GM23338 (cell line): ENCODE data around the gene EZH2. TPM values are rescaled to one million over a fixed set of nuclear protein-coding genes. Genes with fewer than 3 reads are reported as not detected.

Experiments
- ATAC-seq: fragments of 200-7000 bp; cut with Tn5 transposase; 3 replicates; pipeline ENCODE4 v1.9.1; 2020
- DNase-seq: peaks from one replicate; pipeline ENCODE4 v3.0.0-alpha.2; 2015; ENCODE audit warnings: low spot score
- H2AFZ ChIP-seq: fragments of 200-600 bp; sonication (generic); 2 replicates; pipeline ENCODE4 v1.8.0; 2016; ENCODE audit warnings: antibody characterized with exemption, mild to moderate bottlenecking, moderate library complexity
- H3F3A ChIP-seq: fragments of 200-600 bp; sonication (generic); replicated peaks from 2 replicates; pipeline ENCODE4 v1.8.0; 2017; ENCODE audit warnings: antibody characterized with exemption, mixed run types, low read depth
- H3K27ac ChIP-seq: fragments of 200-600 bp; sonication (generic); 2 replicates; pipeline ENCODE4 v1.6.1; 2016; ENCODE audit warnings: low read depth
- H3K27me3 ChIP-seq: fragments of 200-600 bp; sonication (generic); 2 replicates; pipeline ENCODE4 v1.8.0; 2016; ENCODE audit warnings: mild to moderate bottlenecking, mixed run types, moderate library complexity; ENCODE audit not compliant: insufficient read depth
- H3K36me3 ChIP-seq: fragments of 200-600 bp; sonication (generic); 2 replicates; pipeline ENCODE4 v1.8.0; 2016; ENCODE audit warnings: mild to moderate bottlenecking; ENCODE audit not compliant: insufficient read depth
- H3K4me1 ChIP-seq: fragments of 200-600 bp; sonication (generic); 2 replicates; pipeline ENCODE4 v1.8.0; 2016; ENCODE audit warnings: mild to moderate bottlenecking, moderate library complexity; ENCODE audit not compliant: insufficient read depth
- H3K4me2 ChIP-seq: fragments of 200-600 bp; sonication (generic); 2 replicates; pipeline ENCODE4 v1.7.1; 2017; ENCODE audit warnings: mixed run types
- H3K4me3 ChIP-seq: fragments of 200-600 bp; sonication (generic); 2 replicates; pipeline ENCODE4 v1.6.1; 2016; ENCODE audit warnings: mixed run types
- H3K79me2 ChIP-seq: fragments of 200-600 bp; sonication (generic); replicated peaks from 2 replicates; pipeline ENCODE4 v1.8.0; 2017; ENCODE audit warnings: mild to moderate bottlenecking; ENCODE audit not compliant: insufficient read depth
- H3K9me2 ChIP-seq: fragments of 200-600 bp; sonication (generic); 2 replicates; pipeline ENCODE4 v1.8.0; 2017; ENCODE audit not compliant: insufficient read depth
- H4K20me1 ChIP-seq: fragments of 200-600 bp; sonication (generic); replicated peaks from 2 replicates; pipeline ENCODE4 v1.8.0; 2017; ENCODE audit warnings: mild to moderate bottlenecking; ENCODE audit not compliant: insufficient read depth
- H3K27ac Mint-ChIP-seq: 2 replicates; pipeline ENCODE4 v1.8.0; 2020; ENCODE audit warnings: inconsistent platforms, mild to moderate bottlenecking, moderate library complexity, mixed read lengths
- H3K27me3 Mint-ChIP-seq: 3 replicates; pipeline ENCODE4 v1.8.0; 2022; ENCODE audit warnings: low read depth, mild to moderate bottlenecking, moderate library complexity, mixed read lengths, inconsistent platforms; ENCODE audit not compliant: insufficient read depth, poor library complexity
- H3K36me3 Mint-ChIP-seq: 3 replicates; pipeline ENCODE4 v1.8.0; 2021; ENCODE audit warnings: low read depth, mild to moderate bottlenecking, inconsistent platforms, moderate library complexity, mixed read lengths
- H3K4me1 Mint-ChIP-seq: 3 replicates; pipeline ENCODE4 v1.8.0; 2020; ENCODE audit warnings: mild to moderate bottlenecking, inconsistent platforms, mixed read lengths
- H3K4me3 Mint-ChIP-seq: 3 replicates; pipeline ENCODE4 v1.8.0; 2021; ENCODE audit warnings: moderate library complexity, mild to moderate bottlenecking, inconsistent platforms, mixed read lengths
- H3K9me3 Mint-ChIP-seq: 3 replicates; pipeline ENCODE4 v1.8.0; 2020; ENCODE audit warnings: moderate library complexity, mild to moderate bottlenecking, inconsistent platforms, mixed read lengths
- CREB1 ChIP-seq: fragments of 250-450 bp; sonication (Bioruptor Pico); IDR thresholded peaks from 2 replicates; pipeline ENCODE4 v1.5.0; 2020; ENCODE audit warnings: low read depth, mild to moderate bottlenecking, moderate library complexity
- EZH2 ChIP-seq: fragments of 200-600 bp; sonication (generic); IDR thresholded peaks from one replicate; pipeline ENCODE4 v1.8.0; 2017; ENCODE audit warnings: antibody characterized with exemption, mild to moderate bottlenecking, low read depth; ENCODE audit not compliant: unreplicated experiment
- EZH2phosphoT487 ChIP-seq: fragments of 200-600 bp; sonication (generic); IDR thresholded peaks from one replicate; pipeline ENCODE4 v1.8.1; 2018; ENCODE audit warnings: antibody characterized with exemption; ENCODE audit not compliant: unreplicated experiment
- JUNB ChIP-seq: IDR thresholded peaks from one replicate; pipeline ENCODE4 v1.6.1; 2016; ENCODE audit warnings: antibody characterized with exemption; ENCODE audit not compliant: unreplicated experiment
- NANOG ChIP-seq: IDR thresholded peaks from 2 replicates; pipeline ENCODE4 v1.6.1; 2016; ENCODE audit warnings: antibody characterized with exemption, borderline replicate concordance
- POLR2AphosphoS5 ChIP-seq: IDR thresholded peaks from 2 replicates; pipeline ENCODE4 v1.6.1; 2016; ENCODE audit warnings: antibody characterized with exemption, low read depth
- STAT1 ChIP-seq: IDR thresholded peaks from one replicate; pipeline ENCODE4 v1.6.1; 2016; ENCODE audit warnings: antibody characterized with exemption; ENCODE audit not compliant: unreplicated experiment
- ZNF114 ChIP-seq: fragments of 250-450 bp; sonication (Bioruptor Pico); IDR thresholded peaks from 2 replicates; pipeline ENCODE4 v1.5.0; 2020; ENCODE audit warnings: mild to moderate bottlenecking, moderate library complexity
- ZNF331 ChIP-seq: fragments of 250-450 bp; sonication (Bioruptor Pico); IDR thresholded peaks from 2 replicates; pipeline ENCODE4 v1.5.0; 2020; ENCODE audit warnings: low read depth, mild to moderate bottlenecking, moderate library complexity
- polyA plus RNA-seq: library from polyadenylated mRNA; unstranded; fragments of >200 nt; fragmentation: Nextera tagmentation; extraction: Ambion mirVana; gene quantifications from 2 replicates; pipeline ENCODE4 v1.2.1, GENCODE V29; 2016
- total RNA-seq: library from RNA; depleted of rRNA; stranded (reverse); fragments of >200 nt; shearing (Covaris generic); gene quantifications from 2 replicates; pipeline ENCODE4 v1.2.3, GENCODE V29; 2014
- TF ChIP-seq, protein P1 (sequence below): IDR thresholded peaks from one replicate; pipeline ENCODE4 v1.6.1; 2018; ENCODE audit warnings: antibody characterized with exemption; ENCODE audit not compliant: unreplicated experiment
- TF ChIP-seq, protein P2 (sequence below): IDR thresholded peaks from 2 replicates; pipeline ENCODE4 v1.6.1; 2016; ENCODE audit warnings: antibody characterized with exemption
- TF ChIP-seq, protein P3 (sequence below): fragments of 250-450 bp; sonication (Bioruptor Pico); IDR thresholded peaks from 2 replicates; pipeline ENCODE4 v1.5.0; 2020; ENCODE audit warnings: mild to moderate bottlenecking, moderate library complexity
- TF ChIP-seq, protein P4 (sequence below), 2 experiments: fragments of 200-600 bp in 1 of 2; sonication (generic) in 1 of 2; conservative IDR thresholded peaks; 2 replicates each; pipeline versions ENCODE4 v1.5.1 to v1.6.1; 2016 to 2017; ENCODE audit warnings: antibody characterized with exemption in 2 of 2, low read depth in 2 of 2, mild to moderate bottlenecking in 2 of 2, moderate library complexity in 1 of 2

EZH2 gene
- total and polyA plus RNA-seq, 2 experiments from 2014 or later, result 33.9 to 38.6 TPM

DNA sequence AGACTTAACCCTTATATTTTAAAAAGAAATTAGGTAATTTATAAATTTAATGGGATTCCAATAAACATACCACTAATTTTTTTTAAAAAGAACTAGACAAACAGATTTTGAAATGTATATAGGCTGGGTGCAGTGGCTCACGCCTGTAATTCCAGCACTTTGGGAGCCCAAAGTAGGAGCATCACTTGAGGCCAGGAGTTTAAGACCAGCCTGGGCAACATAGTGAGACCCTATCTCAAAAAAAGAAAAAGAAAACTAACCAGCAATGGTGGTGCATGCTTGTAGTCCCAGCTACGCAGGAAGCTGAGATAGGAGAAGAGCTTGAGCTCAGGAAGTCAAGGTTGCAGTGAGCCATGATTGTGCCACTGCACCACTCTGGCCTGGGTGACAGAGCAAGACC lies 62.7 kb downstream of the EZH2 start:
- H3K9me3 Mint-ChIP-seq, result no peaks in the 10 kb centered on the region
- H3K4me1 ChIP-seq, result 0 out of 2 replicates have a peak, but pooled peaks cover 7% of the 10 kb centered on the region
- H2AFZ ChIP-seq, result no peak overlapping the region
- no peak overlapping the region for H3K4me3 Mint-ChIP-seq
- H3K4me2 ChIP-seq, result no peak overlapping the region
- H3K27ac Mint-ChIP-seq, result no peak overlapping the region
- no peaks in the 10 kb centered on the region; the same call in 1 of the 2 replicates for H3K79me2 ChIP-seq
- H3K9me2 ChIP-seq, result no peaks in the 10 kb centered on the region
- no peak for ATAC-seq
- TF ChIP-seq CREB1, result no peak
- TF ChIP-seq EZH2, result no peak
- TF ChIP-seq, protein P1, sequence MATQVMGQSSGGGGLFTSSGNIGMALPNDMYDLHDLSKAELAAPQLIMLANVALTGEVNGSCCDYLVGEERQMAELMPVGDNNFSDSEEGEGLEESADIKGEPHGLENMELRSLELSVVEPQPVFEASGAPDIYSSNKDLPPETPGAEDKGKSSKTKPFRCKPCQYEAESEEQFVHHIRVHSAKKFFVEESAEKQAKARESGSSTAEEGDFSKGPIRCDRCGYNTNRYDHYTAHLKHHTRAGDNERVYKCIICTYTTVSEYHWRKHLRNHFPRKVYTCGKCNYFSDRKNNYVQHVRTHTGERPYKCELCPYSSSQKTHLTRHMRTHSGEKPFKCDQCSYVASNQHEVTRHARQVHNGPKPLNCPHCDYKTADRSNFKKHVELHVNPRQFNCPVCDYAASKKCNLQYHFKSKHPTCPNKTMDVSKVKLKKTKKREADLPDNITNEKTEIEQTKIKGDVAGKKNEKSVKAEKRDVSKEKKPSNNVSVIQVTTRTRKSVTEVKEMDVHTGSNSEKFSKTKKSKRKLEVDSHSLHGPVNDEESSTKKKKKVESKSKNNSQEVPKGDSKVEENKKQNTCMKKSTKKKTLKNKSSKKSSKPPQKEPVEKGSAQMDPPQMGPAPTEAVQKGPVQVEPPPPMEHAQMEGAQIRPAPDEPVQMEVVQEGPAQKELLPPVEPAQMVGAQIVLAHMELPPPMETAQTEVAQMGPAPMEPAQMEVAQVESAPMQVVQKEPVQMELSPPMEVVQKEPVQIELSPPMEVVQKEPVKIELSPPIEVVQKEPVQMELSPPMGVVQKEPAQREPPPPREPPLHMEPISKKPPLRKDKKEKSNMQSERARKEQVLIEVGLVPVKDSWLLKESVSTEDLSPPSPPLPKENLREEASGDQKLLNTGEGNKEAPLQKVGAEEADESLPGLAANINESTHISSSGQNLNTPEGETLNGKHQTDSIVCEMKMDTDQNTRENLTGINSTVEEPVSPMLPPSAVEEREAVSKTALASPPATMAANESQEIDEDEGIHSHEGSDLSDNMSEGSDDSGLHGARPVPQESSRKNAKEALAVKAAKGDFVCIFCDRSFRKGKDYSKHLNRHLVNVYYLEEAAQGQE, result no peak
- TF ChIP-seq, protein P2, sequence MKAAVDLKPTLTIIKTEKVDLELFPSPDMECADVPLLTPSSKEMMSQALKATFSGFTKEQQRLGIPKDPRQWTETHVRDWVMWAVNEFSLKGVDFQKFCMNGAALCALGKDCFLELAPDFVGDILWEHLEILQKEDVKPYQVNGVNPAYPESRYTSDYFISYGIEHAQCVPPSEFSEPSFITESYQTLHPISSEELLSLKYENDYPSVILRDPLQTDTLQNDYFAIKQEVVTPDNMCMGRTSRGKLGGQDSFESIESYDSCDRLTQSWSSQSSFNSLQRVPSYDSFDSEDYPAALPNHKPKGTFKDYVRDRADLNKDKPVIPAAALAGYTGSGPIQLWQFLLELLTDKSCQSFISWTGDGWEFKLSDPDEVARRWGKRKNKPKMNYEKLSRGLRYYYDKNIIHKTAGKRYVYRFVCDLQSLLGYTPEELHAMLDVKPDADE, result no peak
- no peak for TF ChIP-seq NANOG
- no peak for TF ChIP-seq EZH2phosphoT487
- TF ChIP-seq ZNF331 (CRISPR knock-in tag), result no peak
- TF ChIP-seq, protein P3, sequence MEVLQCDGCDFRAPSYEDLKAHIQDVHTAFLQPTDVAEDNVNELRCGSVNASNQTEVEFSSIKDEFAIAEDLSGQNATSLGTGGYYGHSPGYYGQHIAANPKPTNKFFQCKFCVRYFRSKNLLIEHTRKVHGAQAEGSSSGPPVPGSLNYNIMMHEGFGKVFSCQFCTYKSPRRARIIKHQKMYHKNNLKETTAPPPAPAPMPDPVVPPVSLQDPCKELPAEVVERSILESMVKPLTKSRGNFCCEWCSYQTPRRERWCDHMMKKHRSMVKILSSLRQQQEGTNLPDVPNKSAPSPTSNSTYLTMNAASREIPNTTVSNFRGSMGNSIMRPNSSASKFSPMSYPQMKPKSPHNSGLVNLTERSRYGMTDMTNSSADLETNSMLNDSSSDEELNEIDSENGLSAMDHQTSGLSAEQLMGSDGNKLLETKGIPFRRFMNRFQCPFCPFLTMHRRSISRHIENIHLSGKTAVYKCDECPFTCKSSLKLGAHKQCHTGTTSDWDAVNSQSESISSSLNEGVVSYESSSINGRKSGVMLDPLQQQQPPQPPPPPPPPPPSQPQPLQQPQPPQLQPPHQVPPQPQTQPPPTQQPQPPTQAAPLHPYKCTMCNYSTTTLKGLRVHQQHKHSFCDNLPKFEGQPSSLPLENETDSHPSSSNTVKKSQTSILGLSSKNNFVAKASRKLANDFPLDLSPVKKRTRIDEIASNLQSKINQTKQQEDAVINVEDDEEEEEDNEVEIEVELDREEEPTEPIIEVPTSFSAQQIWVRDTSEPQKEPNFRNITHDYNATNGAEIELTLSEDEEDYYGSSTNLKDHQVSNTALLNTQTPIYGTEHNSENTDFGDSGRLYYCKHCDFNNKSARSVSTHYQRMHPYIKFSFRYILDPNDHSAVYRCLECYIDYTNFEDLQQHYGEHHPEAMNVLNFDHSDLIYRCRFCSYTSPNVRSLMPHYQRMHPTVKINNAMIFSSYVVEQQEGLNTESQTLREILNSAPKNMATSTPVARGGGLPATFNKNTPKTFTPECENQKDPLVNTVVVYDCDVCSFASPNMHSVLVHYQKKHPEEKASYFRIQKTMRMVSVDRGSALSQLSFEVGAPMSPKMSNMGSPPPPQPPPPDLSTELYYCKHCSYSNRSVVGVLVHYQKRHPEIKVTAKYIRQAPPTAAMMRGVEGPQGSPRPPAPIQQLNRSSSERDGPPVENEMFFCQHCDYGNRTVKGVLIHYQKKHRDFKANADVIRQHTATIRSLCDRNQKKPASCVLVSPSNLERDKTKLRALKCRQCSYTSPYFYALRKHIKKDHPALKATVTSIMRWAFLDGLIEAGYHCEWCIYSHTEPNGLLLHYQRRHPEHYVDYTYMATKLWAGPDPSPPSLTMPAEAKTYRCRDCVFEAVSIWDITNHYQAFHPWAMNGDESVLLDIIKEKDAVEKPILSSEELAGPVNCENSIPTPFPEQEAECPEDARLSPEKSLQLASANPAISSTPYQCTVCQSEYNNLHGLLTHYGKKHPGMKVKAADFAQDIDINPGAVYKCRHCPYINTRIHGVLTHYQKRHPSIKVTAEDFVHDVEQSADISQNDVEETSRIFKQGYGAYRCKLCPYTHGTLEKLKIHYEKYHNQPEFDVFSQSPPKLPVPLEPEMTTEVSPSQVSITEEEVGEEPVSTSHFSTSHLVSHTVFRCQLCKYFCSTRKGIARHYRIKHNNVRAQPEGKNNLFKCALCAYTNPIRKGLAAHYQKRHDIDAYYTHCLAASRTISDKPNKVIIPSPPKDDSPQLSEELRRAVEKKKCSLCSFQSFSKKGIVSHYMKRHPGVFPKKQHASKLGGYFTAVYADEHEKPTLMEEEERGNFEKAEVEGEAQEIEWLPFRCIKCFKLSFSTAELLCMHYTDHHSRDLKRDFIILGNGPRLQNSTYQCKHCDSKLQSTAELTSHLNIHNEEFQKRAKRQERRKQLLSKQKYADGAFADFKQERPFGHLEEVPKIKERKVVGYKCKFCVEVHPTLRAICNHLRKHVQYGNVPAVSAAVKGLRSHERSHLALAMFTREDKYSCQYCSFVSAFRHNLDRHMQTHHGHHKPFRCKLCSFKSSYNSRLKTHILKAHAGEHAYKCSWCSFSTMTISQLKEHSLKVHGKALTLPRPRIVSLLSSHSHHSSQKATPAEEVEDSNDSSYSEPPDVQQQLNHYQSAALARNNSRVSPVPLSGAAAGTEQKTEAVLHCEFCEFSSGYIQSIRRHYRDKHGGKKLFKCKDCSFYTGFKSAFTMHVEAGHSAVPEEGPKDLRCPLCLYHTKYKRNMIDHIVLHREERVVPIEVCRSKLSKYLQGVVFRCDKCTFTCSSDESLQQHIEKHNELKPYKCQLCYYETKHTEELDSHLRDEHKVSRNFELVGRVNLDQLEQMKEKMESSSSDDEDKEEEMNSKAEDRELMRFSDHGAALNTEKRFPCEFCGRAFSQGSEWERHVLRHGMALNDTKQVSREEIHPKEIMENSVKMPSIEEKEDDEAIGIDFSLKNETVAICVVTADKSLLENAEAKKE, result no peak
- TF ChIP-seq POLR2AphosphoS5, result no peak
- TF ChIP-seq, protein P4, sequence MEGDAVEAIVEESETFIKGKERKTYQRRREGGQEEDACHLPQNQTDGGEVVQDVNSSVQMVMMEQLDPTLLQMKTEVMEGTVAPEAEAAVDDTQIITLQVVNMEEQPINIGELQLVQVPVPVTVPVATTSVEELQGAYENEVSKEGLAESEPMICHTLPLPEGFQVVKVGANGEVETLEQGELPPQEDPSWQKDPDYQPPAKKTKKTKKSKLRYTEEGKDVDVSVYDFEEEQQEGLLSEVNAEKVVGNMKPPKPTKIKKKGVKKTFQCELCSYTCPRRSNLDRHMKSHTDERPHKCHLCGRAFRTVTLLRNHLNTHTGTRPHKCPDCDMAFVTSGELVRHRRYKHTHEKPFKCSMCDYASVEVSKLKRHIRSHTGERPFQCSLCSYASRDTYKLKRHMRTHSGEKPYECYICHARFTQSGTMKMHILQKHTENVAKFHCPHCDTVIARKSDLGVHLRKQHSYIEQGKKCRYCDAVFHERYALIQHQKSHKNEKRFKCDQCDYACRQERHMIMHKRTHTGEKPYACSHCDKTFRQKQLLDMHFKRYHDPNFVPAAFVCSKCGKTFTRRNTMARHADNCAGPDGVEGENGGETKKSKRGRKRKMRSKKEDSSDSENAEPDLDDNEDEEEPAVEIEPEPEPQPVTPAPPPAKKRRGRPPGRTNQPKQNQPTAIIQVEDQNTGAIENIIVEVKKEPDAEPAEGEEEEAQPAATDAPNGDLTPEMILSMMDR (conservative IDR thresholded peaks at IDR 0.05; ENCODE audit: low read depth in 2 of 2), result no peak
- TF ChIP-seq STAT1, result no peak
- TF ChIP-seq ZNF114 (CRISPR knock-in tag), result no peak
- no peak for TF ChIP-seq JUNB
- no peaks in the 10 kb centered on the region for H4K20me1 ChIP-seq
- no peak for DNase-seq
- peaks cover 12% of the 10 kb centered on the region; the same call in 1 of the 2 replicates for H3K36me3 ChIP-seq
- H3K27me3 ChIP-seq, result no peaks in the 10 kb centered on the region
- no peak overlapping the region for H3K4me3 ChIP-seq
- H3K27me3 Mint-ChIP-seq, result no peaks in the 10 kb centered on the region
- H3F3A ChIP-seq, result no peaks in the 10 kb centered on the region
- no peak overlapping the region for H3K27ac ChIP-seq
- H3K36me3 Mint-ChIP-seq, result peaks cover 36% of the 10 kb centered on the region
- H3K4me1 Mint-ChIP-seq, result peaks cover 10% of the 10 kb centered on the region; the same call in 2 of the 3 replicates
